Activated naive CD8-positive, alpha-beta T cell treated with anti-CD3 and anti-CD28 coated beads for 36 hours (primary cell): ENCODE results near the gene HSDL1. TPM values are rescaled to one million over a fixed set of nuclear protein-coding genes. Genes with fewer than 3 reads are reported as not detected.
"Not testable (repeated sequence)": the region's sequence is repeated elsewhere in the genome, so short reads cannot be mapped to it uniquely, and the experiment has no call there.

Experiments
- DNase-seq: peaks from one replicate; pipeline ENCODE4 v3.0.0; 2021
- H3K27ac Mint-ChIP-seq: one replicate; pipeline ENCODE4 v1.8.0; 2022; ENCODE audit warnings: mild to moderate bottlenecking, moderate library complexity, mixed read lengths
- H3K27me3 Mint-ChIP-seq: one replicate; pipeline ENCODE4 v1.8.0; 2022; ENCODE audit warnings: mild to moderate bottlenecking, mixed read lengths
- H3K36me3 Mint-ChIP-seq: one replicate; pipeline ENCODE4 v1.8.0; 2021; ENCODE audit warnings: mild to moderate bottlenecking, mixed read lengths
- H3K4me1 Mint-ChIP-seq: one replicate; pipeline ENCODE4 v1.8.0; 2021; ENCODE audit warnings: mixed read lengths
- H3K4me3 Mint-ChIP-seq: one replicate; pipeline ENCODE4 v1.8.0; 2022; ENCODE audit warnings: mild to moderate bottlenecking, moderate library complexity, mixed read lengths
- H3K9me3 Mint-ChIP-seq: one replicate; pipeline ENCODE4 v1.8.0; 2022; ENCODE audit warnings: mixed read lengths
- total RNA-seq, 2 experiments: library from RNA; stranded (reverse); gene quantifications; one replicate each; pipeline ENCODE4 v1.2.3, GENCODE V29; 2021

HSDL1 gene
- total RNA-seq, 2 experiments from 2014 or later, result 13.2 to 13.9 TPM

DNA sequence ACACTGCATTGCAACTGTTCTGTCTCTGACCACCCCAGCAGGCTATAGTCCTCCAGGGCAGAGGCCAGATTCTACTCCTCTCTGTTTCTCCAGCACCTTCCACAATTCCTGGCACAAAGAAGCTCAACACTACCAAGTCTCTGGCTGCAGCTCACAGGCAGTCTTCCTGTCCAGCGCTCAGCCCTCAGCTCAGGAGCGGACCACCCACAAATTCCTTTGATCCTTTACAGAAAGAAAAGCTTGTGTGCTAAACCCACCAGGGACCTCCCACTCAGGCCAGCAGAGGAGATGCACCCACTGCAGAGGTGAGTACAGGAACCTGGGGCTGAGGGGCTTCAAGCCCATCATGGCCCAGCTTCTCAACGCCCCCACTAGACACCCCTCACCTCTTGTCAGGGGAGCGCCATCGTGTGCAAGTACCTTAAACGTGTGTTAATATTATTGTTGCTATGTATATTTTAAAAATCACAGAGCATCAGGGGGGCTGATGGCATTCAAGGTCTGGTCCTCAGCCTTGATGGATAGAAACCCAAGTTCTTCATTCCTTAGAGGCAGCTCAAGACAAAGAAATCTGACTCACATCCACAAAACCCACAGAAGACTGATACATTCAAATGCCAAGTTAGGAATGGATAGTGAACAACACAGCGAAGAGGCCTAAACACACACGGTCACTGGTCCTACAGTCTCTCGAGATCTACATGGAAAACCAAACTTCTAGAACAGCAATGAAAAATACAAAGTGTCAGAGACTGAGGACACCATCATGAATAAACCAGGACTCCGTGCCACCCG, 8.4 kb downstream of the HSDL1 start:
- Mint-ChIP-seq H3K4me3 (peak overlapping the region; percentile 20), H3K27ac (peak overlapping the region; percentile 75), H3K27me3 (no peaks in the 10 kb centered on the region), H3K9me3 (no peaks in the 10 kb centered on the region), H3K4me1 (peaks cover 63% of the 10 kb centered on the region), H3K36me3 (peaks cover 7% of the 10 kb centered on the region)
- no peak for DNase-seq

DNA sequence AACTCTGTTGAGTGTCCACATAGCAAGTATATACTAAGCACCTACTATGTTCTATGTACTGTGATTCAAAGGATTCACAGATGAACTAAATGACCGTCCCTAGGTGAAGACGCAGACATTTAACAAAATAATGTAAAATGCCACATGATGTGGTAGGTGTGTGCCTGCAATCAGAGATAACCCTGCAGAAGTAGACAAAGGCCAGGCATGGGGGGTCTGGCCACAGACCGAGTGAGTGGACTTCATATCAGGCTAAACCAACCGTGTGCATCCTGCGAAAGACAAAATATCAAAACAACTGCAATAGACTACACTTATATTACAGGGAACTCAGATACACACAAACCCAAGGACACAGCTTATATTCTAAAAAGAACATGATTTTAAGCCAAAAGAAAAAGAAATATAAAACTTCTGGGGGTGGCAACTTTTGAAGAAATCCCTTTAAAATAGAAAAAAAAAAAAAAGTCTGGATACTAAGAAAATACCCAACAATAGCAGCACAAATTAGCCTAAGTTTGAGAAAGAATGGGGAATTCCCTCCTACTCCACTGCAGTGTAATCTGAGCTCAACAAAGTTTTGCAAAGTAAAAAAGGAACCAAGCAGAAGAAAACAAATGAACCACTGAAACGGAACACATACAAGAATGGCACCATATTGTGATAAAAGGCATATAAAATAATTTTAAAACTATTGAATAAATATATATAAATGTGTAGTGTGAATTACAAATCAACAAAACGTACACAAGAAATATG, 12.3 kb downstream of the HSDL1 start:
- no peaks in the 10 kb centered on the region for H3K9me3 Mint-ChIP-seq

DNA sequence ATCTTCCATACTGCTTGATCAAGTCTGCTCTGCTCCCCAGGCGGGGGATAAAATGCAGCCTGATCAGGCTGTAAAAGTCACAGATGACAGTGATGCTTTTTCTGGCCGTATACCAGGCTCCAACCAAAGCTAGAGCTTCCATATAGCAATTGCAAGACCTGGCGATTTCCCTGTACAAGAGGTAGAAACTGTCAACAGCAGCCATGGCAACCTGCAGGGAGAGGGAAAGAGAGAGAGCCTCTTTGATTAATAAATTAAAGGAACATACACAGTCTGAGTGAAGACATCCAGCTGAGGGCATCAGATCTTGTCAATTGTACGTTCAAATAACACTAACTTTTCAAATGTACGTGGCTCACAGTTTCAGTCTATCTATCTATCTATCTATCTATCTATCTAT, 13.9 kb downstream of the HSDL1 start:
- DNase-seq, result no peak
- H3K4me1 Mint-ChIP-seq, result peaks cover 20% of the 10 kb centered on the region
- H3K4me3 Mint-ChIP-seq, result no peak overlapping the region
- H3K36me3 Mint-ChIP-seq, result peaks cover 3% of the 10 kb centered on the region
- H3K9me3 Mint-ChIP-seq, result no peaks in the 10 kb centered on the region
- no peaks in the 10 kb centered on the region for H3K27me3 Mint-ChIP-seq
- no peak overlapping the region for H3K27ac Mint-ChIP-seq

More for the DNA sequence above, 12.3 kb downstream of the HSDL1 start:
- H3K27ac Mint-ChIP-seq, result no peak overlapping the region
- H3K4me3 Mint-ChIP-seq, result no peak overlapping the region
- DNase-seq, result no peak
- no peaks in the 10 kb centered on the region for H3K27me3 Mint-ChIP-seq
- H3K36me3 Mint-ChIP-seq, result no peaks in the 10 kb centered on the region
- peaks cover 36% of the 10 kb centered on the region for H3K4me1 Mint-ChIP-seq

DNA sequence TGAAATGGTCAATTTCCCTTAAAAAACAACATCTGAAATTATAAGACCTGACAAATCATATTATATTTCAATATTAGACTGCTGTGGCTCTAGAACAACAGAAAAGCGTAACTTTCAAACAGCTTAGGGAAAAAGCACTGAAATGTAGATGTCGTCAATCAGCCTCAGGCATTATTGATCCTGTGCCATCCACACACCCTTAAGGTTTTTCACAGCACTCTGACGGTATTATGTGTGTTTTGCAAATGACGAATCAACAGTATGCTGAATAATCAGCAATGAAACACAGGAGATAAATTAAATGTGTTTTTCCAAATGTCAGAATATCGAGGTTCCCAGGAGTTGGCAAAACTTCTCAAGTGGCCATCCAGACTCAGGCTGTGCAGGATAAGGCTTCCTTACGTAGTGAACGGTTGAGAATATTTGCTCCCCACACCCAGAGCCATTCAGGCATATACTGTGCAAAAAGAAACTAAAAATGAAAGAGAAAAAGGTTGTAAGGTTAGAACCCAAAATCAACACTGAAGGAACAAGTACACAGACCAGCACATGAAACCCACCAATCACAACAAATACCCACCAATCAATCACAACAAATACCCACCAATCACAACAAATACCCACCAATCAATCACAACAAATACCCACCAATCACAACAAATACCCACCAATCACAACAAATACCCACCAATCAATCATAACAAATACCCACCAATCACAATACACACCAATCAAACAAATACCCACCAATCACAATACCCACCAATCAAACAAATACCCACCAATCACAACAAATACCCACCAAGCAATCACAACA, 20.5 kb downstream of the HSDL1 start:
- DNase-seq, result no peak
- Mint-ChIP-seq H3K9me3 (no peaks in the 10 kb centered on the region), H3K4me1 (no peaks in the 10 kb centered on the region), H3K27ac (no peak overlapping the region), H3K36me3 (peaks cover 10% of the 10 kb centered on the region), H3K27me3 (no peaks in the 10 kb centered on the region), H3K4me3 (no peak overlapping the region)

DNA sequence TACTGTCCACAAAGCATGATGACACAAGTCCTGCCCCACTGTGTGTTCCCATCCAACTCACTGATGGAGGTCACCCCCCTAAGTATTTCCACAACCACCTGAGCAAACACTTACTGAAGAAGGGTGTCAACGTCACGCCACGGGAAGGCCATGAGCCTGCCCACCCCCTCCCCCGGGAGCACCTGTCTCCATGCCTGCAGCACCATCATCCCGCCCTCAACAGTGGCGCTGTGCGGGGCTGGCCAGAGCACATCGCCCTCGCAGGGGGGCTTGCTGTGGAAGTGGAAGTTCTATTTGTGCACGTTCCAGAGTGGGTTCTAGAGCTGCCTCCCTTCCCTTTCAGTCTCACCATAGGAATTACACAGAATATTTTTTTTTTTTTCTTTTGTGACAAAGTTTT, 24.0 kb downstream of the HSDL1 start:
- no peak for DNase-seq
- Mint-ChIP-seq H3K27ac (no peak overlapping the region), H3K4me3 (no peak overlapping the region), H3K36me3 (peaks cover 7% of the 10 kb centered on the region), H3K27me3 (no peaks in the 10 kb centered on the region), H3K9me3 (no peaks in the 10 kb centered on the region), H3K4me1 (peaks cover 2% of the 10 kb centered on the region)

DNA sequence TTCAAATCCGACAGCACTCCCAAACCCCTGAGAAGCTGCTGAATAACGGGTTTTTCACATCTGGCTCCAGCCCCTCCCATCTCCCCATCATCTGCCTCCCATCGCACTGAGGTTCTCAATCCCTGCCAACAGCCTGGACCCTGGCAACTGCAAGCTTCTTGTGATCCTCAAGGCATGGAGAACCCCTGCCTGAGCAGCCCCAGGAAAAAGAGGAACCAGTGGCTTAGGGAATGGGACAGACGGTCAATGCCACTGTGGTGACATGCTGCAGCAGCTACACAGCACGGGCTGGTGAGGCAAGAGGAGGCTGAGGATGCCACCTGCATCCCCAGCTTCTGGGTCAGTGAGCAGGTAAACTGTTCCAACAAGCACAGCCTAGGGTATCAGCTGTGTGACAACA, 25.0 kb downstream of the HSDL1 start:
- Mint-ChIP-seq H3K4me1 (peaks cover 8% of the 10 kb centered on the region), H3K27ac (no peak overlapping the region), H3K27me3 (no peaks in the 10 kb centered on the region), H3K4me3 (no peak overlapping the region), H3K36me3 (peaks cover 7% of the 10 kb centered on the region), H3K9me3 (no peaks in the 10 kb centered on the region)
- no peak for DNase-seq

DNA sequence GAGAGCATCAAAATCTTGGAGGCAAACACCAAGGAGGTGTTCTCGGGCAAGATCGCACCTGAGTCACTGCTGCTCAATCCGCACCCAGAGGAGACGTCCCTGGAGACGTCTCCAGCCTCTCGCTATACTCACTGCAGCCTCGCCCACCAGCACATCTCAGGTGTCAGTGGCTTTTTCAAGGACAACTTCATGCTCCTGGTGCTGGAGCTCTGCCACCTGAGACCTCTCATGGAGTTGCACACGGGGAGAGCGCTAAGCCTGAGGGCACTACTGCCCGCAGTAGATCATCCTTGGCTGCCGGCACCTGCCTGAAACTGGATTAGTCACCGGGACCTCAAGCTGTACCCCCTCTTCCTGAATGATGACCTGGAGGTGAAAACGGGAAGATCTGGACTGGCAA, 25.6 kb downstream of the HSDL1 start:
- H3K27me3 Mint-ChIP-seq, result no peaks in the 10 kb centered on the region
- H3K4me3 Mint-ChIP-seq, result no peak overlapping the region
- no peak overlapping the region for H3K27ac Mint-ChIP-seq
- H3K36me3 Mint-ChIP-seq, result peaks cover 7% of the 10 kb centered on the region
- H3K9me3 Mint-ChIP-seq, result no peaks in the 10 kb centered on the region
- peaks cover 8% of the 10 kb centered on the region for H3K4me1 Mint-ChIP-seq
- DNase-seq, result no peak

DNA sequence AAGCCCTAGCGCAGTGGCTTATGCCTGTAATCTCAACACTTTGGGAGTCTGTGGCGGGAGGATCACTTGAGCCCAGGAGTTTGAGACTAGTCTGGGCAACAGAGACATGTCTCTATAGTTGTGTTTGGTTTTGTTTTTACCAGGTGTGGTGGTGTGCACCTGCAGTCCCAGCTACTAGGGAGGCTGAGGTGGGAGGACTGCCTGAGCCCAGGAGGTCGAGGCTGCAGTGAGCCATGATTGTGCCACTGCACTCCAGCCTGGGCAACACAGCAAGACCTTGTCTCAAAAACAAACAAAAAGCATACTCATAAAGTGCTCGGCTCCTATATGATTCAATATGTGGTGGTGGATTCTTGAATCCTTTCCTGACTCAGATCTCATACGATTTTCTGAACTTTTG, 26.7 kb downstream of the HSDL1 start:
- not testable (repeated sequence) for H3K36me3 Mint-ChIP-seq, DNase-seq, H3K9me3 Mint-ChIP-seq, H3K4me1 Mint-ChIP-seq, H3K27me3 Mint-ChIP-seq
- H3K4me3 Mint-ChIP-seq, result peak overlapping the region; percentile 61
- H3K27ac Mint-ChIP-seq, result peak overlapping the region; percentile 29

DNA sequence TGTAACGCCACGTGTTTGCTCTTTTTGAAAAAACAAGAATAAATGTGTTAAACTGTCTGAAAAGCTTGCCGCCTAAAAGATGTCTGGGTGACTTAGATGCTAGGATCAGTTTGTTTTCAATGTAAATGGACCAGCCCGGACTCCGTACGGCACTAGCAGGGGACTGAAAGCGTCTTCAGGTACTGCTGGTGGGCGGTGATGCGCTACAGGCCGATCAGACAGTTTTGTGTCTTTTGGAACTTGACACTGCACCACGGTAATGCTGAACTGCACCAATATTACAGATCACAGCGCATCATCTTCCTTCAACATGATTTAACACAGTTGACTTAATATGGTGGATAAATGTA, 27.5 kb downstream of the HSDL1 start:
- H3K27me3 Mint-ChIP-seq, result no peaks in the 10 kb centered on the region
- peak overlapping the region; percentile 92 for H3K4me3 Mint-ChIP-seq
- H3K9me3 Mint-ChIP-seq, result no peaks in the 10 kb centered on the region
- DNase-seq, result no peak
- peaks cover 8% of the 10 kb centered on the region for H3K4me1 Mint-ChIP-seq
- peaks cover 2% of the 10 kb centered on the region for H3K36me3 Mint-ChIP-seq
- peak overlapping the region; percentile 94 for H3K27ac Mint-ChIP-seq

DNA sequence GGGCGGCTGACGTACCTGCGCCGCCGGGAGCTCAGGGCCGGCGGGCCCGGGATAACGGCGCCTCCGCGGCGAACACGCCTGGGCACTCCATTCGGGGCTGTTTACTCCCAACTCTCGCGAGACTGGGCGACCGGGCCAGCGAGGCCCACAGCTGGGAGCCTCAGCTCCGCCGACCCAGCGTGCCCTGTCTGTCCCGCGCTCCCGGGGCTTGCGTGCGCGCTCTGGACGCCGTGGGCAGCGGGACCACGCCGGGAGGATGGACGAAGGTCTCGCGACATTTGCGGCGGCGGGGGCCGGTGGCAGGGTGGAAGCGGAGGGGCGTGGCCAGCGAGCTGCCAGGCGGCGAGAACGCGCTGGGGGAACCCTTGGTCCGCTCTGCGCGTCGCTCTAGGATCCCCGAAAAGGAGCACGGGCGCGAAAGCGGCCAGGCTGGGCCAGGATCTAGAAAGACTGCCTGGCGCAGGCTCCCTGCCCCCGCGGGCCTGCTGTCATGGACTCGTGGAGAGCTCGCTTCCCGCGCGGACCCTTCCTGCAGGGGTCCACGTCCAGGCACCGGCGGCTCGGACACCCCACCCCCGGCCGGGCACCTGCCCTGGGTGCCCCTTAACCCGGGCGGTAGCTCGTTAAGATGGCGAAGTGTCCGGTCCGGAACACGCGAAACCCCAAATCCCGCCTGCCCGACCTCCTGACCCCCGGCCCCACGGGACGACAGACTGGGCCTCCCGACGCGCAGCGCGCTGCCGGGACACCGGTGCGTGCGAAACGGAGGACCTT, 28.1 kb downstream of the HSDL1 start, which contains the start of gene MBTPS1:
Gene MBTPS1, minus strand, starts transcription at position 223 of the 774 bp plus-strand sequence. CDS start 15,159 bp downstream, outside the sequence.
- H3K36me3 Mint-ChIP-seq, result peaks cover 1% of the 10 kb centered on the region
- no peaks in the 10 kb centered on the region for H3K27me3 Mint-ChIP-seq
- peak within 1 kb of the TSS; percentile 92 for H3K4me3 Mint-ChIP-seq
- H3K27ac Mint-ChIP-seq, result peak within 1 kb of the TSS; percentile 94
- peaks cover 10% of the 10 kb centered on the region for H3K4me1 Mint-ChIP-seq
- DNase-seq, result peak; percentile 100
- no peaks in the 10 kb centered on the region for H3K9me3 Mint-ChIP-seq

DNA sequence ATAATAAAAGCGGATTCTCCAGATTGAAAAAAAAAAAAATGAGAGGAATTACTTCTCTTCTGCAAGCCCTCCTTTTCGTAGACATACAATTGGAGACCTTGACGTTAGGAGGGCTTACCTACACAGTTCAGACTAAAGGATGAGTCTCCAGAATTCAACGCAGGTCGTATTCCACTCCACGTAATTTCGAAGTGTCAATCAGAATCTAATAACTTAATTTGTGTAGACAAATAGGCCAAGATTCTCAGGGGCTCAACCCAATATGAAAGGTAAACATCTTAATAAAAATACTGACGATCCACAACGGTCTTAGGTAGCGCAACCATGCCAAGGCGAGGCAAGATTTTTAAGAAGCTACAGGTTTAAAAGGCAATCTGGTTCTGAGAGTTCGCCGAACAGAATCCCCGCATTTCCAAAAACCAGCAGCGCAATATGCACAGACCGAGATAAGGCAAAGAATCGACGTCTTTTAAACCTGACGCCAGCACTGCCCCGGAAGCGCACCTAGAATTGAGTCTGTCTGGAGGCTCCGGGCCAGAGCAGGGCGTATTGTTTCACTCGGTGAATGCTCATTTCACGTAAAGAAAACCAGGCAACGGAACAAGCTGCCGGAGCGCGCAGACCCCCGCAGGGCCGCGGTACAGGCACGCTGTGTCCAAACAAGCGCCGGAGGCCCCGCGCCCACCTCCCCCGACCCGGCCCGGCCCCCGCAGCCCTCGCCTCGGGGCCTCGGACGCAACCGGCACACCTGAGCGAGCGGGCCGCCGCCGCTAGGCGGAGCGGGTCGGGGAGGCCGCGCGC, 28.9 kb downstream of the HSDL1 start:
- no peaks in the 10 kb centered on the region for H3K9me3 Mint-ChIP-seq
- no peaks in the 10 kb centered on the region for H3K27me3 Mint-ChIP-seq
- peaks cover 18% of the 10 kb centered on the region for H3K4me1 Mint-ChIP-seq
- no peak for DNase-seq
- peak overlapping the region; percentile 92 for H3K27ac Mint-ChIP-seq
- H3K36me3 Mint-ChIP-seq, result peaks cover 2% of the 10 kb centered on the region
- peak overlapping the region; percentile 90 for H3K4me3 Mint-ChIP-seq

DNA sequence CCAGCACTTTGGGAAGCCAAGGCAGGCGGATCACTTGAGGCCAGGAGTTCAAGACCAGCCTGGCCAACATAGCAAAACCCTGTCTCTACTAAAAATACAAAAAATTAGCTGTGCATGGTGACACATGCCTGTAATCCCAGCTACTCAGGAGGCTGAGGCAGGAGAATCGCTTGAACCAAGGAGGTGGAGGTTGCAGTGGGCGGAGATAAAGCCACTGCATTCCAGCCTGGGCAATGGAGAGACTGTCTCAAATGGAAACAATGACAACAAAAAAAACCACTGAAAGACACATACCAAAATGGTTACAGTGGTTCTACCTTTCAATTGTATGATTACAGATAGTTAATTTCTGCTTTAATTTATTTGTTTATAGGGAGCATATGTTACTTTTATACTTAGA, 33.0 kb downstream of the HSDL1 start:
- peaks cover 40% of the 10 kb centered on the region for H3K4me1 Mint-ChIP-seq
- peak; percentile 47 for DNase-seq

DNA sequence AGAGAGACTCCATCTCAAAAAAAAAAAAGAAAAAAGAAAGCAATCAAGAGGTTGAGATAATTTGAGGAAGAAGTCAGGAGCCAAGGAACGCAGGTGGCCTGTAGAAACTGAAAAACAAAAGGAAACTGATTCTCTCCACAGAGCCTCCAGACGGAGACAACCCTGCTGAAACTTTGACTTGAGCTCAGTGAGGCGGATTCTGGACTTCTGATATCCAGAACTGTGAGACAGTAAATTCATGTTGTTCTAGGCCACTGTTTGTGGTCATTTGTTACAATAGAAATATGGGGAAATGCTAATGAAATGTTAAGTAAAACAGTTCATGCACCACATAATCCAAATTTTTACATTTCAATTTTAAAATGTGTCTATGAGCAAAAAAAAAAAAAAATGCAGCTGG, 33.5 kb downstream of the HSDL1 start:
- no peak overlapping the region for H3K27ac Mint-ChIP-seq
- peaks cover 43% of the 10 kb centered on the region for H3K4me1 Mint-ChIP-seq

More for the DNA sequence above, 33.0 kb downstream of the HSDL1 start:
- H3K27ac Mint-ChIP-seq, H3K4me3 Mint-ChIP-seq, H3K9me3 Mint-ChIP-seq, H3K36me3 Mint-ChIP-seq, H3K27me3 Mint-ChIP-seq: not testable (repeated sequence)

DNA sequence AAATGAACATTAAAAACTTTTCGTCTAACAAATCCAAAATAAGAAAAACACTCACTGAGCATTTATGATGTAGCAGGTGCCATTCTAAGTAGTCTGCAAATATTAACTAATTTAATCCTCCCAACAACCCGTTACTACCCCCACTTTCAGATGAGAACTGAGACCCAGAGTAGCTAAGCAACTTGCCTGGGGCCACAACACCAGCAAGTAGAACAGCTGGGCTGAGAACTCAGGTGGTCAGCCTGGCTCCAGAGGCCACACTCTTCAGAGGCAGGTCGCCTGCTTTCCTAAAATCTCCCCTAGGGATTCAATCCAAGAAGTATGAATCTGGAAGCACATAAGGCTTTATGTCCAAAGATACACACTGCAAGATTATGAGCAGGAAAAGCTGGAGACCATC, 34.5 kb downstream of the HSDL1 start:
- Mint-ChIP-seq H3K27ac (no peak overlapping the region), H3K4me3 (no peak overlapping the region), H3K9me3 (no peaks in the 10 kb centered on the region), H3K36me3 (peaks cover 10% of the 10 kb centered on the region), H3K4me1 (peaks cover 43% of the 10 kb centered on the region), H3K27me3 (no peaks in the 10 kb centered on the region)
- no peak for DNase-seq

More for the DNA sequence above, 33.5 kb downstream of the HSDL1 start:
- Mint-ChIP-seq H3K9me3 (no peaks in the 10 kb centered on the region), H3K27me3 (no peaks in the 10 kb centered on the region), H3K4me3 (no peak overlapping the region), H3K36me3 (peaks cover 10% of the 10 kb centered on the region)
- no peak for DNase-seq
